Measurements from ENCODE around the gene CAMK1.
A peak's percentile ranks its signal among the peaks of the same experiment; 100 is the strongest.

The CAMK1 gene

GRCh38 chr3:9731206-9732079 lies 38.3 kb downstream of the CAMK1 start, which contains the start of gene BRPF1:
Gene BRPF1 (plus strand): TSS chr3:9731735. CDS start chr3:9734141, 2,406 bp downstream.
- peaks cover 26% of the 10 kb centered on the region for H3K4me1 ChIP-seq (ENCODE audit: control insufficient read depth, insufficient read depth, low read length)
- H3K36me3 ChIP-seq (ENCODE audit: insufficient read depth, low read length), result peaks cover 22% of the 10 kb centered on the region
- H3K27me3 ChIP-seq (ENCODE audit: control insufficient read depth, insufficient read depth, low read length), result no peaks in the 10 kb centered on the region
- H3K9ac ChIP-seq (ENCODE audit: low read depth, low read length), result peak within 1 kb of the TSS; percentile 99
- H3K9me3 ChIP-seq (replicated peaks; ENCODE audit: low read length), result no peaks in the 10 kb centered on the region
- peak within 1 kb of the TSS; percentile 99 for H3K4me2 ChIP-seq (ENCODE audit: low read length)
- peak within 1 kb of the TSS; percentile 93 for H3K4me3 ChIP-seq (ENCODE audit: low read length)

- no peaks in the 10 kb centered on the region for H3K27me3 ChIP-seq (ENCODE audit: control insufficient read depth, insufficient read depth, low read length)
- H3K36me3 ChIP-seq (ENCODE audit: insufficient read depth, low read length), result peaks cover 18% of the 10 kb centered on the region
- H3K4me3 ChIP-seq (ENCODE audit: low read length), result peak overlapping the region; percentile 76
- H3K9ac ChIP-seq (ENCODE audit: low read depth, low read length), result peak overlapping the region; percentile 60
- H3K9me3 ChIP-seq (replicated peaks; ENCODE audit: low read length), result no peaks in the 10 kb centered on the region
- peak overlapping the region; percentile 88 for H3K4me2 ChIP-seq (ENCODE audit: low read length)
- peaks cover 26% of the 10 kb centered on the region for H3K4me1 ChIP-seq (ENCODE audit: control insufficient read depth, insufficient read depth, low read length)
Observed at GRCh38 chr3:9730657-9731205, 39.0 kb downstream of the CAMK1 start.

- H3K4me3 ChIP-seq (ENCODE audit: low read length), result no peak overlapping the region
- no peaks in the 10 kb centered on the region for H3K9me3 ChIP-seq (replicated peaks; ENCODE audit: low read length)
- H3K27me3 ChIP-seq (ENCODE audit: control insufficient read depth, insufficient read depth, low read length), result no peaks in the 10 kb centered on the region
- no peak overlapping the region for H3K9ac ChIP-seq (ENCODE audit: low read depth, low read length)
- peaks cover 26% of the 10 kb centered on the region for H3K4me1 ChIP-seq (ENCODE audit: control insufficient read depth, insufficient read depth, low read length)
- H3K4me2 ChIP-seq (ENCODE audit: low read length), result no peak overlapping the region
- peaks cover 6% of the 10 kb centered on the region for H3K36me3 ChIP-seq (ENCODE audit: insufficient read depth, low read length)
Observed at GRCh38 chr3:9729419-9729818, 40.3 kb downstream of the CAMK1 start.

GRCh38 chr3:9727743-9728142 lies 42.0 kb downstream of the CAMK1 start:
- H3K4me3 ChIP-seq (ENCODE audit: low read length), result no peak overlapping the region
- peaks cover 16% of the 10 kb centered on the region for H3K4me1 ChIP-seq (ENCODE audit: control insufficient read depth, insufficient read depth, low read length)
- H3K9me3 ChIP-seq (replicated peaks; ENCODE audit: low read length), result no peaks in the 10 kb centered on the region
- no peak overlapping the region for H3K9ac ChIP-seq (ENCODE audit: low read depth, low read length)
- H3K27me3 ChIP-seq (ENCODE audit: control insufficient read depth, insufficient read depth, low read length), result peaks cover 2% of the 10 kb centered on the region
- no peaks in the 10 kb centered on the region for H3K36me3 ChIP-seq (ENCODE audit: insufficient read depth, low read length)
- H3K4me2 ChIP-seq (ENCODE audit: low read length), result no peak overlapping the region

DNA sequence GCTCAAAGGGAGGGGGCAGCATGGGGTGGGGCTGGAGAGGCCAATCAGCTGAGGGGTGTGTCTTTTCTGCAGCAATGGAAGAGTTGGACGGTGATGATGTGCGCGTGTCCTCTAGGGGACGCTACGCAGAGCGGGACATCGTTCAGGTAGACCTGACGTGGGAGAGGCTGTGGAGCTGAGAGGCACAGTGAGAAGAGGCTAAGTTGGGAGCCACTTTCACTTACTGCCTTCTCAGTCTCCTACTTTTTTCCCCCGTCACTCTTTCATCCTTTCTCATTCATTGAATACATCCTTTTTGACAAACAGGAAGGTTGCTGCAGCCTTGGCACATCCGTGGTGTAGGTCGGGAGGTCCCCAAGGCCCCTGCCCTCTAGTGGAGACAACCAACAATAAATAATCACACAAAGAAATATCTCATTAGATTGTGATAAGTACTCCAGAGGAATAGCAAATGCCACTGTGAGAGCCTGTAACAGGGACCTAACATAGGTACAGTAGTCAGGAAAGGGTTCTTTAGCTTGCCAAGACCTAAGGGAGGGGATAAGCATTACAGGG lies 42.6 kb downstream of the CAMK1 start:
- Histone ChIP-seq H3K36me3 (ENCODE audit: insufficient read depth, low read length) (no peaks in the 10 kb centered on the region), H3K27me3 (ENCODE audit: control insufficient read depth, insufficient read depth, low read length) (peaks cover 8% of the 10 kb centered on the region), H3K4me2 (ENCODE audit: low read length) (no peak overlapping the region), H3K9ac (ENCODE audit: low read depth, low read length) (no peak overlapping the region), H3K4me3 (ENCODE audit: low read length) (no peak overlapping the region), H3K9me3 (replicated peaks; ENCODE audit: low read length) (no peaks in the 10 kb centered on the region), H3K4me1 (ENCODE audit: control insufficient read depth, insufficient read depth, low read length) (peaks cover 12% of the 10 kb centered on the region)

GRCh38 chr3:9725775-9726515 lies 43.8 kb downstream of the CAMK1 start:
- H3K9me3 ChIP-seq (replicated peaks; ENCODE audit: low read length), result no peaks in the 10 kb centered on the region
- no peaks in the 10 kb centered on the region for H3K36me3 ChIP-seq (ENCODE audit: insufficient read depth, low read length)
- no peak overlapping the region for H3K4me2 ChIP-seq (ENCODE audit: low read length)
- H3K27me3 ChIP-seq (ENCODE audit: control insufficient read depth, insufficient read depth, low read length), result peaks cover 15% of the 10 kb centered on the region
- H3K4me3 ChIP-seq (ENCODE audit: low read length), result no peak overlapping the region
- H3K9ac ChIP-seq (ENCODE audit: low read depth, low read length), result no peak overlapping the region
- peaks cover 12% of the 10 kb centered on the region for H3K4me1 ChIP-seq (ENCODE audit: control insufficient read depth, insufficient read depth, low read length)

DNA sequence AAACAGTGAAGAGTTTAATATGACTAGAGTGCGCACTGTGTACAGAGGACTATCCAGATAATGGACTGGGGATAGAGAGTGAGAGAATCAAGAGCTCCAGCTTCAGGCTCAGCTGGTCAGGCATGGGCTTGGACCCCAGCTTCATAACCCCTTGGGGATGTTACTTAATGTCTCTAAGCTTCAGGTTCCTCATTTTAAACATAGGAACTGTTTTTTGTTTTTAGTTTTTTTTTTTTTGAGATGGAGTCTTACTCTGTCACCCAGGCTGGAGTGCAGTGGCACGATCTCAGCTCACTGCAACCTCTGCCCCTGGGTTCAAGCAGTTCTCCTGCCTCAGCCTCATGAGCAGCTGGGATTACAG lies 48.1 kb downstream of the CAMK1 start:
- H3K9me3 ChIP-seq (replicated peaks; ENCODE audit: low read length), result no peaks in the 10 kb centered on the region
- H3K27me3 ChIP-seq (ENCODE audit: control insufficient read depth, insufficient read depth, low read length), result peaks cover 31% of the 10 kb centered on the region
- H3K36me3 ChIP-seq (ENCODE audit: insufficient read depth, low read length), result no peaks in the 10 kb centered on the region
- no peak overlapping the region for H3K4me3 ChIP-seq (ENCODE audit: low read length)
- no peak overlapping the region for H3K9ac ChIP-seq (ENCODE audit: low read depth, low read length)
- H3K4me2 ChIP-seq (ENCODE audit: low read length), result no peak overlapping the region
- no peaks in the 10 kb centered on the region for H3K4me1 ChIP-seq (ENCODE audit: control insufficient read depth, insufficient read depth, low read length)

- peaks cover 31% of the 10 kb centered on the region for H3K27me3 ChIP-seq (ENCODE audit: control insufficient read depth, insufficient read depth, low read length)
Observed at GRCh38 chr3:9721015-9721699, 48.6 kb downstream of the CAMK1 start.

DNA sequence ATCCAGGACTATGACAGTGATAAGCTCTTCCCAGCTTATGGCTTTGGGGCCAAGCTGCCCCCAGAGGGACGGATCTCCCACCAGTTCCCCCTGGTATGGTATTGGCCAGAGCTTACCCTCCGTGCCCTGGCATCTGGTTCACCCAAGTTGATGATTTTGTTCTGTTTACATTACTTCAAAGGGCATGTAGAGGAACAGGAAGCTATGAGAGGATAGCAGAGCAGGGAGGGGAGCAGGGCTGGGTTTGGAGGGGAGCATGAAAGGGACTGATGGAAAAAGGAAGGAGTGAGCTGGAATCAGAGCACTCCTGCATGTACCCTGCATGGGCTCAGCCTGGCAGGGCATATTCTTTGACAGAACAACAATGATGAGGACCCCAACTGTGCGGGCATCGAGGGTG lies 51.6 kb downstream of the CAMK1 start:
- Histone ChIP-seq H3K36me3 (ENCODE audit: insufficient read depth, low read length) (no peaks in the 10 kb centered on the region), H3K4me3 (ENCODE audit: low read length) (no peak overlapping the region), H3K4me1 (ENCODE audit: control insufficient read depth, insufficient read depth, low read length) (peaks cover 4% of the 10 kb centered on the region), H3K4me2 (ENCODE audit: low read length) (no peak overlapping the region), H3K9ac (ENCODE audit: low read depth, low read length) (no peak overlapping the region), H3K9me3 (replicated peaks; ENCODE audit: low read length) (no peaks in the 10 kb centered on the region), H3K27me3 (ENCODE audit: control insufficient read depth, insufficient read depth, low read length) (peaks cover 32% of the 10 kb centered on the region)

More at GRCh38 chr3:9721015-9721699, 48.6 kb downstream of the CAMK1 start:
- Histone ChIP-seq H3K4me1 (ENCODE audit: control insufficient read depth, insufficient read depth, low read length) (peaks cover 1% of the 10 kb centered on the region), H3K4me3 (ENCODE audit: low read length) (no peak overlapping the region), H3K9me3 (replicated peaks; ENCODE audit: low read length) (no peaks in the 10 kb centered on the region), H3K36me3 (ENCODE audit: insufficient read depth, low read length) (no peaks in the 10 kb centered on the region), H3K4me2 (ENCODE audit: low read length) (no peak overlapping the region), H3K9ac (ENCODE audit: low read depth, low read length) (no peak overlapping the region)

GRCh38 chr3:9717563-9717962 lies 52.2 kb downstream of the CAMK1 start:
- Histone ChIP-seq H3K9ac (ENCODE audit: low read depth, low read length) (no peak overlapping the region), H3K36me3 (ENCODE audit: insufficient read depth, low read length) (no peaks in the 10 kb centered on the region), H3K4me3 (ENCODE audit: low read length) (no peak overlapping the region), H3K4me1 (ENCODE audit: control insufficient read depth, insufficient read depth, low read length) (peaks cover 4% of the 10 kb centered on the region), H3K4me2 (ENCODE audit: low read length) (no peak overlapping the region), H3K9me3 (replicated peaks; ENCODE audit: low read length) (no peaks in the 10 kb centered on the region), H3K27me3 (ENCODE audit: control insufficient read depth, insufficient read depth, low read length) (peaks cover 34% of the 10 kb centered on the region)
